Endothelial cell of umbilical vein (primary cell): Measurements from ENCODE around the gene MPP4. TPM values are rescaled to one million over a fixed set of nuclear protein-coding genes. Genes with fewer than 3 reads are reported as not detected.

Experiments used
- BruUV-seq: library from RNA; stranded (reverse); fragments of 400-500 nt; replicated peaks from 2 replicates; lab custom pipeline; 2021; lab: Mats Ljungman, UMichigan
- CTCF ChIA-PET: fragments of 300-600, 350-600 bp; sonication (Branson Sonifier 250); formaldehyde crosslinking; loops from one replicate; lab custom pipeline; 2021; ENCODE audit warnings: antibody characterized with exemption, inconsistent platforms; lab: Charles Lee
- POLR2A ChIA-PET: fragments of 300-600, 350-600 bp; sonication (Branson Sonifier 250); formaldehyde crosslinking; loops from one replicate; lab custom pipeline; 2021; ENCODE audit warnings: antibody characterized with exemption, inconsistent platforms; lab: Charles Lee
- DNase-seq: peaks from one replicate; pipeline ENCODE4 v3.0.0-alpha.2; 2011; ENCODE audit warnings: low read depth, low spot score
- FAIRE-seq: peaks from 2 replicates; lab custom pipeline; 2011; peaks lifted over from hg19 to GRCh38; lab: Jason Lieb, UNC
- H2AFZ ChIP-seq: 2 replicates; pipeline ENCODE4 v1.6.0; 2012; ENCODE audit warnings: low read depth, low read length, control low read depth, inconsistent platforms
- H3K27ac ChIP-seq: 2 replicates; pipeline ENCODE4 v1.5.1; 2011; ENCODE audit warnings: low read depth, mild to moderate bottlenecking, control low read depth, low read length, moderate library complexity; ENCODE audit not compliant: insufficient read depth
- H3K27me3 ChIP-seq, 2 experiments: 2 replicates each; pipeline versions ENCODE4 v1.6.0 to v1.6.1; 2011; ENCODE audit warnings: low read length in 2 of 2, mixed read lengths in 1 of 2; ENCODE audit not compliant: control insufficient read depth in 2 of 2, insufficient read depth in 2 of 2
- H3K36me3 ChIP-seq, 2 experiments: 2 replicates in 1 of 2; 3 replicates in 1 of 2; pipeline ENCODE4 v1.5.1; 2011; ENCODE audit warnings: low read length in 2 of 2, mild to moderate bottlenecking in 1 of 2, moderate library complexity in 1 of 2; ENCODE audit not compliant: control insufficient read depth in 2 of 2, insufficient read depth in 2 of 2; ENCODE audit errors: extremely low read depth in 1 of 2
- H3K4me1 ChIP-seq: 3 replicates; pipeline ENCODE4 v1.5.1; 2011; ENCODE audit warnings: mild to moderate bottlenecking, low read length; ENCODE audit not compliant: control insufficient read depth, insufficient read depth; ENCODE audit errors: extremely low read depth
- H3K4me2 ChIP-seq: 2 replicates; pipeline ENCODE4 v1.6.1; 2011; ENCODE audit warnings: low read length, control low read depth, mixed read lengths; ENCODE audit not compliant: insufficient read depth
- H3K4me3 ChIP-seq, 3 experiments: fragments of 200-600 bp in 1 of 3; sonication (generic), shearing (Covaris generic) in 1 of 3; replicated peaks in 1 of 3; 2 replicates each; pipeline ENCODE4 v1.5.1; 2011 to 2016; ENCODE audit warnings: control low read depth in 3 of 3, low read length in 3 of 3, mild to moderate bottlenecking in 2 of 3, inconsistent platforms in 1 of 3, low read depth in 1 of 3, moderate library complexity in 1 of 3; ENCODE audit not compliant: insufficient read depth in 1 of 3
- H3K79me2 ChIP-seq: 2 replicates; pipeline ENCODE4 v1.6.0; 2012; ENCODE audit warnings: low read length, inconsistent platforms; ENCODE audit not compliant: control insufficient read depth, insufficient read depth
- H3K9ac ChIP-seq: replicated peaks from 2 replicates; pipeline ENCODE3; 2011; ENCODE audit warnings: low read length, control low read depth; ENCODE audit not compliant: insufficient read depth; ENCODE audit errors: extremely low read depth
- H3K9me1 ChIP-seq: replicated peaks from 3 replicates; pipeline ENCODE4 v1.6.0; 2011; ENCODE audit warnings: mild to moderate bottlenecking, low read length; ENCODE audit not compliant: control insufficient read depth, insufficient read depth; ENCODE audit errors: extremely low read depth
- H3K9me3 ChIP-seq: replicated peaks from 2 replicates; pipeline ENCODE4 v1.5.1; 2012; ENCODE audit warnings: low read length, inconsistent platforms; ENCODE audit not compliant: control insufficient read depth, insufficient read depth
- H4K20me1 ChIP-seq: replicated peaks from 2 replicates; pipeline ENCODE3; 2011; ENCODE audit warnings: mild to moderate bottlenecking, low read length; ENCODE audit not compliant: control insufficient read depth, insufficient read depth; ENCODE audit errors: extremely low read depth
- CTCF ChIP-seq, 2 donors: IDR thresholded peaks; 1 replicate in 1 of 2; 2 replicates in 1 of 2; pipeline ENCODE4 v1.5.1; 2011; ENCODE audit warnings: low read length in 2 of 2, mild to moderate bottlenecking in 2 of 2, moderate library complexity in 2 of 2, control low read depth in 1 of 2, inconsistent platforms in 1 of 2, low read depth in 1 of 2; ENCODE audit not compliant: insufficient read depth in 1 of 2; ENCODE audit errors: extremely low read depth in 1 of 2
- EZH2 ChIP-seq: IDR thresholded peaks from 2 replicates; pipeline ENCODE4 v1.6.1; 2012; ENCODE audit warnings: borderline replicate concordance, low read depth, mild to moderate bottlenecking, moderate library complexity, low read length, inconsistent platforms; ENCODE audit not compliant: severe bottlenecking
- FOS ChIP-seq: IDR thresholded peaks from 2 replicates; pipeline ENCODE4 v1.6.1; 2011; ENCODE audit warnings: mild to moderate bottlenecking, low read length, moderate library complexity, borderline replicate concordance; ENCODE audit not compliant: insufficient read depth
- GATA2 ChIP-seq: IDR thresholded peaks from 2 replicates; pipeline ENCODE4 v1.7.0; 2011; ENCODE audit warnings: low read depth, mild to moderate bottlenecking, moderate library complexity, mixed read lengths, low read length; ENCODE audit not compliant: insufficient read length, insufficient read depth
- JUN ChIP-seq: IDR thresholded peaks from 2 replicates; pipeline ENCODE4 v1.6.1; 2011; ENCODE audit warnings: borderline replicate concordance, low read depth; ENCODE audit not compliant: insufficient read length, insufficient read depth
- MAX ChIP-seq: IDR thresholded peaks from 2 replicates; pipeline ENCODE4 v1.6.1; 2011; ENCODE audit not compliant: insufficient read depth, insufficient read length
- MYC ChIP-seq: IDR thresholded peaks from one replicate; pipeline ENCODE4 v1.6.1; 2011; ENCODE audit warnings: mild to moderate bottlenecking, low read depth, low read length
- POLR2A ChIP-seq: IDR thresholded peaks from 2 replicates; pipeline ENCODE4 v1.6.1; 2012; ENCODE audit warnings: low read depth, mild to moderate bottlenecking, control low read depth, low read length
- POLR2AphosphoS5 ChIP-seq: IDR thresholded peaks from 2 replicates; pipeline ENCODE4 v1.6.1; 2012; ENCODE audit warnings: low read depth, mild to moderate bottlenecking, control low read depth, low read length, moderate library complexity; ENCODE audit not compliant: insufficient read depth
- dilution Hi-C: fragments of 300-500 bp; cut with MboI; formaldehyde crosslinking; loops from one replicate; pipeline ENCODE4 v1.15.0; 2019; ENCODE audit warnings: low sequenced_read_pairs; ENCODE audit not compliant: extremely low pct_ligation_motif_present
- intact Hi-C: fragments of 100-400 bp; cut with micrococcal nuclease; formaldehyde crosslinking; loops from one replicate; pipeline ENCODE4 v1.10.0; 2022
- polyA plus RNA-seq, 4 experiments: library from polyadenylated mRNA; depleted of rRNA in 3 of 4; stranded (reverse) in 3 of 4; unstranded in 1 of 4; fragments of >200 nt; gene quantifications; 2 replicates each; pipeline versions ENCODE4 v1.2.1 to v1.2.3, GENCODE V29; 2011 to 2012; ENCODE audit warnings: missing spikeins in 1 of 4
- total RNA-seq: library from RNA; stranded (reverse); gene quantifications from 2 replicates; pipeline ENCODE4 v1.2.3, GENCODE V29; 2021

Gene MPP4
- total and polyA plus RNA-seq, 2 donors (not counting 3 experiments of a cell fraction or from before 2014, with no cell fraction given), result 5.6 to 7.6 TPM

- Histone ChIP-seq H3K4me1 (no peaks in the 10 kb centered on the region), H4K20me1 (no peaks in the 10 kb centered on the region), H3K79me2 (no peaks in the 10 kb centered on the region), H3K4me2 (no peak overlapping the region), H3K36me3 (no peaks in the 10 kb centered on the region), H3K27ac (no peak overlapping the region), H3K9ac (no peak overlapping the region), H3K4me3 (no peak overlapping the region), H2AFZ (no peak overlapping the region), H3K9me3 (no peaks in the 10 kb centered on the region), H3K27me3 (no peaks in the 10 kb centered on the region), H3K9me1 (no peaks in the 10 kb centered on the region)
- TF ChIP-seq EZH2, result no peak
- TF ChIP-seq POLR2A, result no peak
- TF ChIP-seq JUN, result no peak
- no peak for TF ChIP-seq FOS
- TF ChIP-seq MAX, result no peak
- no peak for TF ChIP-seq MYC
- no peak for TF ChIP-seq POLR2AphosphoS5
- TF ChIP-seq CTCF (IDR thresholded peaks at IDR 0.05; ENCODE audit: extremely low read depth in 1 of 2, insufficient read depth in 1 of 2, low read depth in 1 of 2, low read length in 2 of 2), result no peak
- TF ChIP-seq GATA2, result no peak
- POLR2A ChIA-PET, result no interaction called here
- intact Hi-C loops, result no loop called here
- CTCF ChIA-PET, result interaction anchor here (1.0 to 1.3 kb wide), 2 partner anchors 33 to 35 kb away, joined by 3 to 4 read pairs; no protein-coding TSS in a partner anchor
- no TSS peak for BruUV-seq
- dilution Hi-C loops, result no loop called here
- no peak for DNase-seq
- no peak for FAIRE-seq
Measured at GRCh38 chr2:201674298-201674697, 24.1 kb downstream of the MPP4 start.
